HepG2 (cell line): ENCODE measurements around the gene EPB41. TPM values are rescaled to one million over a fixed set of nuclear protein-coding genes. Genes with fewer than 3 reads are reported as not detected.

Experiments
- EP300 ChIP-seq, 3 experiments: sonication (generic) in 1 of 3; formaldehyde crosslinking in 1 of 3; IDR thresholded peaks; 2 replicates each; pipeline versions ENCODE4 v1.5.1 to v1.6.1; 2011 to 2020; ENCODE audit warnings: low read depth in 2 of 3, low read length in 2 of 3, borderline replicate concordance in 1 of 3, improper control_type of control experiment in 1 of 3, mild to moderate bottlenecking in 1 of 3, missing genetic modification reagents in 1 of 3, moderate library complexity in 1 of 3
- MED1 ChIP-seq: sonication (generic); formaldehyde crosslinking; IDR thresholded peaks from 2 replicates; pipeline ENCODE4 v1.4.0; 2020; ENCODE audit warnings: missing genetic modification reagents
- MIXL1 ChIP-seq: IDR thresholded peaks from 2 replicates; pipeline ENCODE4 v1.6.1; 2016
- NR2F1 ChIP-seq, 2 experiments: fragments of 450-650 bp in 1 of 2; formaldehyde crosslinking in 1 of 2; IDR thresholded peaks; 2 replicates each; pipeline versions ENCODE4 v1.5.0 to v1.6.1; 2016 to 2020; ENCODE audit warnings: mild to moderate bottlenecking in 1 of 2, missing compliant biosample characterization in 1 of 2, missing genetic modification reagents in 1 of 2, moderate library complexity in 1 of 2
- PHF21A ChIP-seq: sonication (generic); formaldehyde crosslinking; IDR thresholded peaks from 2 replicates; pipeline ENCODE4 v1.5.0; 2020; ENCODE audit warnings: mild to moderate bottlenecking, missing genetic modification reagents
- POLR2A ChIP-seq, 2 experiments: IDR thresholded peaks; 2 replicates each; pipeline ENCODE4 v1.6.1; 2011; ENCODE audit warnings: low read depth in 2 of 2, low read length in 2 of 2, mild to moderate bottlenecking in 1 of 2, moderate library complexity in 1 of 2; ENCODE audit not compliant: insufficient read depth in 1 of 2
- RBAK ChIP-seq: sonication (generic); formaldehyde crosslinking; IDR thresholded peaks from 2 replicates; pipeline ENCODE4 v1.5.1; 2020; ENCODE audit warnings: mild to moderate bottlenecking, missing genetic modification reagents
- RBFOX2 ChIP-seq: fragments of 200-400 bp; formaldehyde crosslinking; IDR thresholded peaks from 2 replicates; pipeline ENCODE4 v1.6.1; 2017; ENCODE audit warnings: low read depth, mild to moderate bottlenecking, low read length
- REPIN1 ChIP-seq: sonication (generic); formaldehyde crosslinking; IDR thresholded peaks from 2 replicates; pipeline ENCODE4 v1.8.0; 2022; ENCODE audit warnings: missing genetic modification reagents, low read depth, mild to moderate bottlenecking, borderline replicate concordance
- SOX5 ChIP-seq: IDR thresholded peaks from 2 replicates; pipeline ENCODE4 v1.6.1; 2016; ENCODE audit warnings: borderline replicate concordance
- SPEN ChIP-seq: sonication (generic); formaldehyde crosslinking; IDR thresholded peaks from 2 replicates; pipeline ENCODE4 v1.5.1; 2020; ENCODE audit warnings: low read depth, mild to moderate bottlenecking, missing genetic modification reagents
- TRIM24 ChIP-seq: sonication (generic); formaldehyde crosslinking; IDR thresholded peaks from 2 replicates; pipeline ENCODE4 v1.8.0; 2022; ENCODE audit warnings: mild to moderate bottlenecking, missing genetic modification reagents
- YY1 ChIP-seq: IDR thresholded peaks from 2 replicates; pipeline ENCODE4 v1.6.1; 2011; ENCODE audit warnings: low read length, low read depth, moderate library complexity, mild to moderate bottlenecking; ENCODE audit not compliant: insufficient read depth, insufficient replicate concordance
- ZEB1 ChIP-seq: IDR thresholded peaks from 2 replicates; pipeline ENCODE4 v1.6.1; 2012; ENCODE audit warnings: mild to moderate bottlenecking, low read depth, inconsistent platforms; ENCODE audit not compliant: insufficient replicate concordance
- ZNF12 ChIP-seq: sonication (generic); formaldehyde crosslinking; IDR thresholded peaks from 2 replicates; pipeline ENCODE4 v1.5.0; 2020; ENCODE audit warnings: missing genetic modification reagents
- ZNF296 ChIP-seq: sonication (generic); formaldehyde crosslinking; conservative IDR thresholded peaks from 2 replicates; pipeline ENCODE4 v1.5.0; 2020; ENCODE audit warnings: mild to moderate bottlenecking, missing genetic modification reagents
- ZNF383 ChIP-seq: sonication (generic); formaldehyde crosslinking; IDR thresholded peaks from 2 replicates; pipeline ENCODE4 v1.4.0; 2020; ENCODE audit warnings: missing genetic modification reagents, mild to moderate bottlenecking, borderline replicate concordance
- ZNF879 ChIP-seq: sonication (generic); formaldehyde crosslinking; IDR thresholded peaks from 2 replicates; pipeline ENCODE4 v1.8.1; 2023; ENCODE audit warnings: missing genetic modification reagents
- polyA plus RNA-seq, 8 experiments: library from polyadenylated mRNA; depleted of rRNA in 3 of 8; stranded (reverse) in 7 of 8; unstranded in 1 of 8; fragments of >200 nt; fragmentation: Illumina TruSeq in 4 of 8; extraction: Trizol in 4 of 8; gene quantifications; 2 replicates each; pipeline versions ENCODE4 v1.2.1 to v1.2.3, GENCODE V29; 2011 to 2016; ENCODE audit warnings: low read depth in 4 of 8, missing spikeins in 1 of 8, mixed read lengths in 1 of 8; ENCODE audit not compliant: insufficient read depth in 1 of 8
- total RNA-seq, 5 experiments: library from RNA; depleted of rRNA; stranded (reverse); fragments of >200 nt; fragmentation: Illumina TruSeq; extraction: Trizol; gene quantifications; 2 replicates each; pipeline ENCODE4 v1.2.3, GENCODE V29; 2016; ENCODE audit warnings: low read depth in 1 of 5
- TF ChIP-seq, protein P1 (sequence below): sonication (generic); formaldehyde crosslinking; IDR thresholded peaks from 2 replicates; pipeline ENCODE4 v1.5.0; 2020; ENCODE audit warnings: mild to moderate bottlenecking, missing genetic modification reagents, borderline replicate concordance
- TF ChIP-seq, protein P2 (sequence below): sonication (generic); formaldehyde crosslinking; conservative IDR thresholded peaks from 2 replicates; pipeline ENCODE4 v1.4.0; 2020; ENCODE audit warnings: missing genetic modification reagents
- TF ChIP-seq, protein P3 (sequence below): IDR thresholded peaks from 2 replicates; pipeline ENCODE4 v1.6.1; 2016; ENCODE audit warnings: low read depth

EPB41 gene
- total and polyA plus RNA-seq, 2 of the 13 experiments (the other 11 are each of a cell fraction or from before 2014, with no cell fraction given): 34.5 to 46.7 TPM

- TF ChIP-seq, protein P1, sequence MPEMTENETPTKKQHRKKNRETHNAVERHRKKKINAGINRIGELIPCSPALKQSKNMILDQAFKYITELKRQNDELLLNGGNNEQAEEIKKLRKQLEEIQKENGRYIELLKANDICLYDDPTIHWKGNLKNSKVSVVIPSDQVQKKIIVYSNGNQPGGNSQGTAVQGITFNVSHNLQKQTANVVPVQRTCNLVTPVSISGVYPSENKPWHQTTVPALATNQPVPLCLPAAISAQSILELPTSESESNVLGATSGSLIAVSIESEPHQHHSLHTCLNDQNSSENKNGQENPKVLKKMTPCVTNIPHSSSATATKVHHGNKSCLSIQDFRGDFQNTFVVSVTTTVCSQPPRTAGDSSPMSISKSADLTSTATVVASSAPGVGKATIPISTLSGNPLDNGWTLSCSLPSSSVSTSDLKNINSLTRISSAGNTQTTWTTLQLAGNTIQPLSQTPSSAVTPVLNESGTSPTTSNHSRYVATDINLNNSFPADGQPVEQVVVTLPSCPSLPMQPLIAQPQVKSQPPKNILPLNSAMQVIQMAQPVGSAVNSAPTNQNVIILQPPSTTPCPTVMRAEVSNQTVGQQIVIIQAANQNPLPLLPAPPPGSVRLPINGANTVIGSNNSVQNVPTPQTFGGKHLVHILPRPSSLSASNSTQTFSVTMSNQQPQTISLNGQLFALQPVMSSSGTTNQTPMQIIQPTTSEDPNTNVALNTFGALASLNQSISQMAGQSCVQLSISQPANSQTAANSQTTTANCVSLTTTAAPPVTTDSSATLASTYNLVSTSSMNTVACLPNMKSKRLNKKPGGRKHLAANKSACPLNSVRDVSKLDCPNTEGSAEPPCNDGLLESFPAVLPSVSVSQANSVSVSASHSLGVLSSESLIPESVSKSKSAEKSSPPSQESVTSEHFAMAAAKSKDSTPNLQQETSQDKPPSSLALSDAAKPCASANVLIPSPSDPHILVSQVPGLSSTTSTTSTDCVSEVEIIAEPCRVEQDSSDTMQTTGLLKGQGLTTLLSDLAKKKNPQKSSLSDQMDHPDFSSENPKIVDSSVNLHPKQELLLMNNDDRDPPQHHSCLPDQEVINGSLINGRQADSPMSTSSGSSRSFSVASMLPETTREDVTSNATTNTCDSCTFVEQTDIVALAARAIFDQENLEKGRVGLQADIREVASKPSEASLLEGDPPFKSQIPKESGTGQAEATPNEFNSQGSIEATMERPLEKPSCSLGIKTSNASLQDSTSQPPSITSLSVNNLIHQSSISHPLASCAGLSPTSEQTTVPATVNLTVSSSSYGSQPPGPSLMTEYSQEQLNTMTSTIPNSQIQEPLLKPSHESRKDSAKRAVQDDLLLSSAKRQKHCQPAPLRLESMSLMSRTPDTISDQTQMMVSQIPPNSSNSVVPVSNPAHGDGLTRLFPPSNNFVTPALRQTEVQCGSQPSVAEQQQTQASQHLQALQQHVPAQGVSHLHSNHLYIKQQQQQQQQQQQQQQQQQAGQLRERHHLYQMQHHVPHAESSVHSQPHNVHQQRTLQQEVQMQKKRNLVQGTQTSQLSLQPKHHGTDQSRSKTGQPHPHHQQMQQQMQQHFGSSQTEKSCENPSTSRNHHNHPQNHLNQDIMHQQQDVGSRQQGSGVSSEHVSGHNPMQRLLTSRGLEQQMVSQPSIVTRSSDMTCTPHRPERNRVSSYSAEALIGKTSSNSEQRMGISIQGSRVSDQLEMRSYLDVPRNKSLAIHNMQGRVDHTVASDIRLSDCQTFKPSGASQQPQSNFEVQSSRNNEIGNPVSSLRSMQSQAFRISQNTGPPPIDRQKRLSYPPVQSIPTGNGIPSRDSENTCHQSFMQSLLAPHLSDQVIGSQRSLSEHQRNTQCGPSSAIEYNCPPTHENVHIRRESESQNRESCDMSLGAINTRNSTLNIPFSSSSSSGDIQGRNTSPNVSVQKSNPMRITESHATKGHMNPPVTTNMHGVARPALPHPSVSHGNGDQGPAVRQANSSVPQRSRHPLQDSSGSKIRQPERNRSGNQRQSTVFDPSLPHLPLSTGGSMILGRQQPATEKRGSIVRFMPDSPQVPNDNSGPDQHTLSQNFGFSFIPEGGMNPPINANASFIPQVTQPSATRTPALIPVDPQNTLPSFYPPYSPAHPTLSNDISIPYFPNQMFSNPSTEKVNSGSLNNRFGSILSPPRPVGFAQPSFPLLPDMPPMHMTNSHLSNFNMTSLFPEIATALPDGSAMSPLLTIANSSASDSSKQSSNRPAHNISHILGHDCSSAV (CRISPR knock-in tag): no peak
- no peak for TF ChIP-seq RBAK (CRISPR knock-in tag)
- TF ChIP-seq SOX5: peak; percentile 56; the same call in 1 of the 2 replicates
- no peak for TF ChIP-seq YY1
- TF ChIP-seq ZEB1: no peak
- TF ChIP-seq REPIN1 (CRISPR knock-in tag): no peak
- TF ChIP-seq ZNF879 (CRISPR knock-in tag): no peak
- TF ChIP-seq MIXL1: 0 out of 2 replicates have a peak, but pooled peaks have one; percentile 44
- 0 out of 4 replicates have a peak, but pooled peaks of 1 of the 2 experiments have one; percentile 15 for TF ChIP-seq NR2F1 (CRISPR knock-in tag; IDR thresholded peaks at IDR 0.05)
- TF ChIP-seq EP300 (IDR thresholded peaks at IDR 0.05; ENCODE audit: low read depth in 2 of 2, low read length in 2 of 2): peak in 1 of 2 experiments; percentile 28; a peak in 1 of 4 replicates
- no peak for TF ChIP-seq EP300 (CRISPR knock-in tag; IDR thresholded peaks at IDR 0.05; ENCODE audit: borderline replicate concordance)
- peak; percentile 27; the same call in 1 of the 2 replicates for TF ChIP-seq PHF21A (CRISPR knock-in tag)
- TF ChIP-seq TRIM24: no peak
- TF ChIP-seq MED1 (CRISPR knock-in tag): peak; percentile 32; the same call in 1 of the 2 replicates
- 0 out of 2 replicates have a peak, but pooled peaks have one; percentile 42 for TF ChIP-seq ZNF12 (CRISPR knock-in tag)
- 0 out of 2 replicates have a peak, but pooled peaks have one; percentile 18 for TF ChIP-seq SPEN (CRISPR knock-in tag)
- TF ChIP-seq ZNF383 (CRISPR knock-in tag): no peak
- TF ChIP-seq POLR2A (IDR thresholded peaks at IDR 0.05; ENCODE audit: insufficient read depth in 1 of 2, low read depth in 2 of 2, low read length in 2 of 2): no peak
- no peak for TF ChIP-seq ZNF296
- TF ChIP-seq, protein P2, sequence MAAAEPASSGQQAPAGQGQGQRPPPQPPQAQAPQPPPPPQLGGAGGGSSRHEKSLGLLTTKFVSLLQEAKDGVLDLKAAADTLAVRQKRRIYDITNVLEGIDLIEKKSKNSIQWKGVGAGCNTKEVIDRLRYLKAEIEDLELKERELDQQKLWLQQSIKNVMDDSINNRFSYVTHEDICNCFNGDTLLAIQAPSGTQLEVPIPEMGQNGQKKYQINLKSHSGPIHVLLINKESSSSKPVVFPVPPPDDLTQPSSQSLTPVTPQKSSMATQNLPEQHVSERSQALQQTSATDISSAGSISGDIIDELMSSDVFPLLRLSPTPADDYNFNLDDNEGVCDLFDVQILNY (CRISPR knock-in tag): no peak
- TF ChIP-seq RBFOX2: no peak
- TF ChIP-seq, protein P3, sequence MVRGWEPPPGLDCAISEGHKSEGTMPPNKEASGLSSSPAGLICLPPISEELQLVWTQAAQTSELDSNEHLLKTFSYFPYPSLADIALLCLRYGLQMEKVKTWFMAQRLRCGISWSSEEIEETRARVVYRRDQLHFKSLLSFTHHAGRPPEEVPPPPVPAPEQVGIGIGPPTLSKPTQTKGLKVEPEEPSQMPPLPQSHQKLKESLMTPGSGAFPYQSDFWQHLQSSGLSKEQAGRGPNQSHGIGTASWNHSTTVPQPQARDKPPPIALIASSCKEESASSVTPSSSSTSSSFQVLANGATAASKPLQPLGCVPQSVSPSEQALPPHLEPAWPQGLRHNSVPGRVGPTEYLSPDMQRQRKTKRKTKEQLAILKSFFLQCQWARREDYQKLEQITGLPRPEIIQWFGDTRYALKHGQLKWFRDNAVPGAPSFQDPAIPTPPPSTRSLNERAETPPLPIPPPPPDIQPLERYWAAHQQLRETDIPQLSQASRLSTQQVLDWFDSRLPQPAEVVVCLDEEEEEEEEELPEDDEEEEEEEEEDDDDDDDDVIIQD: peak; percentile 59; the same call in 1 of the 2 replicates
Measured at GRCh38 chr1:29105822-29106221, 191.5 kb downstream of the EPB41 start (continued).
